ENCODE measurements around the gene TCEA3. TPM values are rescaled to one million over a fixed set of nuclear protein-coding genes. Genes with fewer than 3 reads are reported as not detected.

TCEA3 gene
- total RNA-seq, 1 experiment from 2014 or later, result 0.37 TPM

DNA sequence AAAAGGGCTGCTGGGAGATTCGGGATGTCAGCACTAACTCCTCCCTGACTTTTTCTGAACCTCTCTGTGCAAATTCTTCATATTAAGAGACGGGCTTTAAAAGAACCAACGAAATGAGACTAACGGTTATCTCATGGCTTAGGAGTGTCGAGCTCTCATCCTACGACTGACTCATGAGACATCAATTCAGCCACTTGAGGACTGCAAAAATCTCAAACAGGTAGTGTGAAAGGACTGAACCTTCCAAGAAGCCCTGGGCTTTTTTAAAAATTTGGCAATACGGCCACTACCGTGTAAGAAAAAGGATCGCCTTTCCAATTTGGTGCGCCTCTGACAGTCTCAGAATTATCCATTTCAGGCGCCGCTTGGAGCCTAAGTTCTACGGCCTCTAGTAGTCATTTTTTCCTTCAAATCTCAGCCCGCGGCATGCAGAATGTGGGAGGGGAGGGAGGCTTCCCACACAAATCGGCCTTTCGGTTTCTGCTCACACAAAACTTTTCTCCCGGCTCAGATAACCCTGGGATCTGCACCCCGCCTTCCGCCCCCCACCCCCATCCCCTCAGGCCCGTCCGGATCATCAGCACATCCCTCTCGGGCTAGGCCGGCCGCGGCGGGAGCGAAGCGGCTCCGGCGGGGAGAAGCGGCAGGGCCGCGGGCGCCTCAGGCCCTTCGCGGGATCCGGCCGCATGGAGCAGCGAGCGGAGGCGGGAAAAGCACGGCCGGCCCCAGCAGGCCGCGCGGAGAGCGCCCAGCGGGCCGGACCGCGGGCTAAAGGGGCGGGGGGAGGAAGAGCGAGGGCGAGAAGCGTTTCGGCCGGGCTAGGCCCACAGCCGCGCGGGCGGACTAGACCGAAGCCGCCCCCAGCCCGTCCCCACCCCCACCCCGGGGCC lies 81.1 kb downstream of the TCEA3 start (continued):
- peak; percentile 53; the same call in 1 of the 2 replicates for TF ChIP-seq JUN (CRISPR knock-in tag; IDR thresholded peaks at IDR 0.05)
- no peak for TF ChIP-seq NR3C1 (CRISPR knock-in tag; conservative IDR thresholded peaks at IDR 0.05; ENCODE audit: low read depth)
- TF ChIP-seq TEAD4 (CRISPR knock-in tag; IDR thresholded peaks at IDR 0.05), result 0 out of 2 replicates have a peak, but pooled peaks have one; percentile 14
- TF ChIP-seq, protein P1, sequence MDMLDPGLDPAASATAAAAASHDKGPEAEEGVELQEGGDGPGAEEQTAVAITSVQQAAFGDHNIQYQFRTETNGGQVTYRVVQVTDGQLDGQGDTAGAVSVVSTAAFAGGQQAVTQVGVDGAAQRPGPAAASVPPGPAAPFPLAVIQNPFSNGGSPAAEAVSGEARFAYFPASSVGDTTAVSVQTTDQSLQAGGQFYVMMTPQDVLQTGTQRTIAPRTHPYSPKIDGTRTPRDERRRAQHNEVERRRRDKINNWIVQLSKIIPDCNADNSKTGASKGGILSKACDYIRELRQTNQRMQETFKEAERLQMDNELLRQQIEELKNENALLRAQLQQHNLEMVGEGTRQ (CRISPR knock-in tag; IDR thresholded peaks at IDR 0.05), result no peak
- no peak for TF ChIP-seq CREM (CRISPR knock-in tag; IDR thresholded peaks at IDR 0.05)
- no peak for TF ChIP-seq NFE2L1 (CRISPR knock-in tag; IDR thresholded peaks at IDR 0.05)
- TF ChIP-seq, protein P2, sequence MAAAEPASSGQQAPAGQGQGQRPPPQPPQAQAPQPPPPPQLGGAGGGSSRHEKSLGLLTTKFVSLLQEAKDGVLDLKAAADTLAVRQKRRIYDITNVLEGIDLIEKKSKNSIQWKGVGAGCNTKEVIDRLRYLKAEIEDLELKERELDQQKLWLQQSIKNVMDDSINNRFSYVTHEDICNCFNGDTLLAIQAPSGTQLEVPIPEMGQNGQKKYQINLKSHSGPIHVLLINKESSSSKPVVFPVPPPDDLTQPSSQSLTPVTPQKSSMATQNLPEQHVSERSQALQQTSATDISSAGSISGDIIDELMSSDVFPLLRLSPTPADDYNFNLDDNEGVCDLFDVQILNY (CRISPR knock-in tag; IDR thresholded peaks at IDR 0.05), result peak; percentile 71; the same call in 1 of the 2 replicates
- no peak for TF ChIP-seq NFATC4 (CRISPR knock-in tag; IDR thresholded peaks at IDR 0.05)
- TF ChIP-seq, protein P3, sequence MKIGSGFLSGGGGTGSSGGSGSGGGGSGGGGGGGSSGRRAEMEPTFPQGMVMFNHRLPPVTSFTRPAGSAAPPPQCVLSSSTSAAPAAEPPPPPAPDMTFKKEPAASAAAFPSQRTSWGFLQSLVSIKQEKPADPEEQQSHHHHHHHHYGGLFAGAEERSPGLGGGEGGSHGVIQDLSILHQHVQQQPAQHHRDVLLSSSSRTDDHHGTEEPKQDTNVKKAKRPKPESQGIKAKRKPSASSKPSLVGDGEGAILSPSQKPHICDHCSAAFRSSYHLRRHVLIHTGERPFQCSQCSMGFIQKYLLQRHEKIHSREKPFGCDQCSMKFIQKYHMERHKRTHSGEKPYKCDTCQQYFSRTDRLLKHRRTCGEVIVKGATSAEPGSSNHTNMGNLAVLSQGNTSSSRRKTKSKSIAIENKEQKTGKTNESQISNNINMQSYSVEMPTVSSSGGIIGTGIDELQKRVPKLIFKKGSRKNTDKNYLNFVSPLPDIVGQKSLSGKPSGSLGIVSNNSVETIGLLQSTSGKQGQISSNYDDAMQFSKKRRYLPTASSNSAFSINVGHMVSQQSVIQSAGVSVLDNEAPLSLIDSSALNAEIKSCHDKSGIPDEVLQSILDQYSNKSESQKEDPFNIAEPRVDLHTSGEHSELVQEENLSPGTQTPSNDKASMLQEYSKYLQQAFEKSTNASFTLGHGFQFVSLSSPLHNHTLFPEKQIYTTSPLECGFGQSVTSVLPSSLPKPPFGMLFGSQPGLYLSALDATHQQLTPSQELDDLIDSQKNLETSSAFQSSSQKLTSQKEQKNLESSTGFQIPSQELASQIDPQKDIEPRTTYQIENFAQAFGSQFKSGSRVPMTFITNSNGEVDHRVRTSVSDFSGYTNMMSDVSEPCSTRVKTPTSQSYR (CRISPR knock-in tag; IDR thresholded peaks at IDR 0.05), result no peak
- TF ChIP-seq ETV6 (CRISPR knock-in tag; IDR thresholded peaks at IDR 0.05), result no peak; the same call in 1 of the 2 replicates
- no peak for TF ChIP-seq ZNF671 (CRISPR knock-in tag; IDR thresholded peaks at IDR 0.05)
- no peak for TF ChIP-seq CREB1 (CRISPR knock-in tag; IDR thresholded peaks at IDR 0.05)
- TF ChIP-seq FOXP1 (CRISPR knock-in tag; IDR thresholded peaks at IDR 0.05; ENCODE audit: borderline replicate concordance), result no peak; the same call in 1 of the 2 replicates
- TF ChIP-seq, protein P4, sequence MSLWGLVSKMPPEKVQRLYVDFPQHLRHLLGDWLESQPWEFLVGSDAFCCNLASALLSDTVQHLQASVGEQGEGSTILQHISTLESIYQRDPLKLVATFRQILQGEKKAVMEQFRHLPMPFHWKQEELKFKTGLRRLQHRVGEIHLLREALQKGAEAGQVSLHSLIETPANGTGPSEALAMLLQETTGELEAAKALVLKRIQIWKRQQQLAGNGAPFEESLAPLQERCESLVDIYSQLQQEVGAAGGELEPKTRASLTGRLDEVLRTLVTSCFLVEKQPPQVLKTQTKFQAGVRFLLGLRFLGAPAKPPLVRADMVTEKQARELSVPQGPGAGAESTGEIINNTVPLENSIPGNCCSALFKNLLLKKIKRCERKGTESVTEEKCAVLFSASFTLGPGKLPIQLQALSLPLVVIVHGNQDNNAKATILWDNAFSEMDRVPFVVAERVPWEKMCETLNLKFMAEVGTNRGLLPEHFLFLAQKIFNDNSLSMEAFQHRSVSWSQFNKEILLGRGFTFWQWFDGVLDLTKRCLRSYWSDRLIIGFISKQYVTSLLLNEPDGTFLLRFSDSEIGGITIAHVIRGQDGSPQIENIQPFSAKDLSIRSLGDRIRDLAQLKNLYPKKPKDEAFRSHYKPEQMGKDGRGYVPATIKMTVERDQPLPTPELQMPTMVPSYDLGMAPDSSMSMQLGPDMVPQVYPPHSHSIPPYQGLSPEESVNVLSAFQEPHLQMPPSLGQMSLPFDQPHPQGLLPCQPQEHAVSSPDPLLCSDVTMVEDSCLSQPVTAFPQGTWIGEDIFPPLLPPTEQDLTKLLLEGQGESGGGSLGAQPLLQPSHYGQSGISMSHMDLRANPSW (CRISPR knock-in tag; conservative IDR thresholded peaks at IDR 0.05; ENCODE audit: low read depth), result no peak
- no peak; the same call in 1 of the 2 replicates for TF ChIP-seq KAT7 (CRISPR knock-in tag; IDR thresholded peaks at IDR 0.05; ENCODE audit: borderline replicate concordance)
- no peak for TF ChIP-seq FOXK1 (CRISPR knock-in tag; IDR thresholded peaks at IDR 0.05)
- no peak for TF ChIP-seq SMAD3 (CRISPR knock-in tag; IDR thresholded peaks at IDR 0.05; ENCODE audit: borderline replicate concordance)
- no peak for TF ChIP-seq MYBL2 (CRISPR knock-in tag; IDR thresholded peaks at IDR 0.05)
- TF ChIP-seq ZNF138 (CRISPR knock-in tag; conservative IDR thresholded peaks at IDR 0.05), result no peak
- TF ChIP-seq, protein P5, sequence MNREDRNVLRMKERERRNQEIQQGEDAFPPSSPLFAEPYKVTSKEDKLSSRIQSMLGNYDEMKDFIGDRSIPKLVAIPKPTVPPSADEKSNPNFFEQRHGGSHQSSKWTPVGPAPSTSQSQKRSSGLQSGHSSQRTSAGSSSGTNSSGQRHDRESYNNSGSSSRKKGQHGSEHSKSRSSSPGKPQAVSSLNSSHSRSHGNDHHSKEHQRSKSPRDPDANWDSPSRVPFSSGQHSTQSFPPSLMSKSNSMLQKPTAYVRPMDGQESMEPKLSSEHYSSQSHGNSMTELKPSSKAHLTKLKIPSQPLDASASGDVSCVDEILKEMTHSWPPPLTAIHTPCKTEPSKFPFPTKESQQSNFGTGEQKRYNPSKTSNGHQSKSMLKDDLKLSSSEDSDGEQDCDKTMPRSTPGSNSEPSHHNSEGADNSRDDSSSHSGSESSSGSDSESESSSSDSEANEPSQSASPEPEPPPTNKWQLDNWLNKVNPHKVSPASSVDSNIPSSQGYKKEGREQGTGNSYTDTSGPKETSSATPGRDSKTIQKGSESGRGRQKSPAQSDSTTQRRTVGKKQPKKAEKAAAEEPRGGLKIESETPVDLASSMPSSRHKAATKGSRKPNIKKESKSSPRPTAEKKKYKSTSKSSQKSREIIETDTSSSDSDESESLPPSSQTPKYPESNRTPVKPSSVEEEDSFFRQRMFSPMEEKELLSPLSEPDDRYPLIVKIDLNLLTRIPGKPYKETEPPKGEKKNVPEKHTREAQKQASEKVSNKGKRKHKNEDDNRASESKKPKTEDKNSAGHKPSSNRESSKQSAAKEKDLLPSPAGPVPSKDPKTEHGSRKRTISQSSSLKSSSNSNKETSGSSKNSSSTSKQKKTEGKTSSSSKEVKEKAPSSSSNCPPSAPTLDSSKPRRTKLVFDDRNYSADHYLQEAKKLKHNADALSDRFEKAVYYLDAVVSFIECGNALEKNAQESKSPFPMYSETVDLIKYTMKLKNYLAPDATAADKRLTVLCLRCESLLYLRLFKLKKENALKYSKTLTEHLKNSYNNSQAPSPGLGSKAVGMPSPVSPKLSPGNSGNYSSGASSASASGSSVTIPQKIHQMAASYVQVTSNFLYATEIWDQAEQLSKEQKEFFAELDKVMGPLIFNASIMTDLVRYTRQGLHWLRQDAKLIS (CRISPR knock-in tag; IDR thresholded peaks at IDR 0.05; ENCODE audit: borderline replicate concordance), result no peak
